H1 (cell line): ENCODE data around the gene PRSS8. TPM values are rescaled to one million over a fixed set of nuclear protein-coding genes. Genes with fewer than 3 reads are reported as not detected.
A peak's percentile ranks its signal among the peaks of the same experiment; 100 is the strongest.

ENCODE experiments used
- BCL11A ChIP-seq, 2 experiments: IDR thresholded peaks; one replicate each; pipeline ENCODE4 v1.6.1; 2011; ENCODE audit warnings: low read depth in 2 of 2, low read length in 2 of 2, mild to moderate bottlenecking in 2 of 2
- CEBPB ChIP-seq: IDR thresholded peaks from 2 replicates; pipeline ENCODE4 v1.6.1; 2012; ENCODE audit warnings: low read depth, low read length
- CHD7 ChIP-seq: fragments of 300-600 bp; sonication (generic); IDR thresholded peaks from 2 replicates; pipeline ENCODE4 v1.7.1; 2012; ENCODE audit warnings: low read length, moderate library complexity, mild to moderate bottlenecking, inconsistent platforms; ENCODE audit not compliant: insufficient replicate concordance
- CTBP2 ChIP-seq: IDR thresholded peaks from 2 replicates; pipeline ENCODE4 v1.7.0; 2011; ENCODE audit warnings: borderline replicate concordance, mild to moderate bottlenecking, moderate library complexity, mixed read lengths, low read length; ENCODE audit not compliant: insufficient read depth, insufficient read length
- KDM5A ChIP-seq: fragments of 200-600 bp; IDR thresholded peaks from 2 replicates; pipeline ENCODE4 v1.7.1; 2012; ENCODE audit warnings: mild to moderate bottlenecking, low read length, inconsistent platforms, mixed read lengths
- MAFK ChIP-seq: IDR thresholded peaks from 2 replicates; pipeline ENCODE4 v1.6.1; 2012; ENCODE audit warnings: low read depth, mild to moderate bottlenecking, improper control_type of control experiment, low read length
- RXRA ChIP-seq: IDR thresholded peaks from 2 replicates; pipeline ENCODE4 v1.6.1; 2011; ENCODE audit warnings: low read depth, mild to moderate bottlenecking, low read length, moderate library complexity; ENCODE audit not compliant: insufficient read depth
- SAP30 ChIP-seq: fragments of 300-600 bp; sonication (generic); IDR thresholded peaks from 2 replicates; pipeline ENCODE4 v1.7.1; 2012; ENCODE audit warnings: low read length, moderate library complexity, mild to moderate bottlenecking, inconsistent platforms; ENCODE audit not compliant: insufficient read depth, insufficient replicate concordance
- SIX5 ChIP-seq: IDR thresholded peaks from 2 replicates; pipeline ENCODE4 v1.6.1; 2011; ENCODE audit warnings: mild to moderate bottlenecking, low read depth, low read length
- TEAD4 ChIP-seq: IDR thresholded peaks from 2 replicates; pipeline ENCODE4 v1.6.1; 2012; ENCODE audit warnings: low read depth, low read length, inconsistent platforms, mixed read lengths
- polyA plus RNA-seq, 7 experiments: library from polyadenylated mRNA; depleted of rRNA in 3 of 7; stranded (reverse) in 5 of 7; unstranded in 2 of 7; fragments of >200 nt in 5 of 7; fragments of 200-250 nt in 2 of 7; gene quantifications; 1 replicate in 5 of 7; 2 replicates in 1 of 7; 4 replicates in 1 of 7; pipeline versions ENCODE4 v1.2.1 to v1.2.3, GENCODE V29; 2011 to 2013; ENCODE audit warnings: missing spikeins in 2 of 7, mixed read lengths in 2 of 7
- total RNA-seq: library from RNA; stranded (reverse); fragmentation: NEBNext Ultra II Directional; extraction: Animal tissue kit (Norgen Biotek cat#: 25700); gene quantifications from 2 replicates; pipeline ENCODE4 v1.2.1, GENCODE V29; 2021

Gene PRSS8
- total and polyA plus RNA-seq, 2 of the 8 experiments (the other 6 are each of a cell fraction or from before 2014, with no cell fraction given), result 87.7 to 273 TPM

GRCh38 chr16:31117384-31118222 is 17.9 kb downstream of the PRSS8 start, which contains the start of gene KAT8 (continued):
- TF ChIP-seq CHD7 (no peak), CTBP2 (no peak), RXRA (no peak), CEBPB (no peak), BCL11A (IDR thresholded peaks at IDR 0.05; ENCODE audit: low read depth in 2 of 2, low read length in 2 of 2) (no peak), SIX5 (no peak; the same call in 1 of the 2 replicates), TEAD4 (no peak), MAFK (no peak), KDM5A (peak; percentile 94), SAP30 (peak; percentile 76)
